Right atrium auricular region (tissue), 2 donors: ENCODE data around the gene ADAMTS19. TPM values are rescaled to one million over a fixed set of nuclear protein-coding genes. Genes with fewer than 3 reads are reported as not detected.

Experiments
- DNase-seq: peaks from one replicate; pipeline ENCODE4 v3.0.0-alpha.2; 2019; ENCODE audit warnings: low spot score
- H3K27ac ChIP-seq, 2 donors: fragments of 200-600 bp; sonication (generic); 1 replicate in 1 of 2; 2 replicates in 1 of 2; pipeline ENCODE4 v1.5.1; 2016 to 2019
- H3K27me3 ChIP-seq, 2 donors: fragments of 200-600 bp; sonication (generic); one replicate each; pipeline versions ENCODE4 v1.5.1 to v1.6.0; 2017 to 2019
- H3K36me3 ChIP-seq: fragments of 200-600 bp; sonication (generic); one replicate; pipeline ENCODE4 v1.5.1; 2016
- H3K4me1 ChIP-seq, 2 donors: fragments of 200-600 bp; sonication (generic); one replicate each; pipeline versions ENCODE4 v1.5.1 to v1.6.0; 2017 to 2019
- H3K4me3 ChIP-seq, 2 donors: fragments of 200-600 bp; sonication (generic); 1 replicate in 1 of 2; 2 replicates in 1 of 2; pipeline ENCODE4 v1.5.1; 2017 to 2019; ENCODE audit warnings: mild to moderate bottlenecking in 1 of 2, moderate library complexity in 1 of 2
- H3K9me3 ChIP-seq, 2 donors: fragments of 200-600 bp; sonication (generic); one replicate each; pipeline ENCODE4 v1.5.1; 2019
- total RNA-seq, 2 donors: library from RNA; depleted of rRNA; stranded (reverse); fragments of >200 nt; gene quantifications; one replicate each; pipeline ENCODE4 v1.1.0, GENCODE V29; 2016
- TF ChIP-seq, protein P1 (sequence below), 2 donors: fragments of 200-600 bp; sonication (generic); IDR thresholded peaks; one replicate each; pipeline ENCODE4 v1.5.1; 2019; ENCODE audit warnings: antibody characterized with exemption in 2 of 2

Gene ADAMTS19
- total RNA-seq, 2 donors from 2014 or later, result 0.44 to 0.59 TPM

GRCh38 chr5:129687941-129688340 lies 227.8 kb downstream of the ADAMTS19 start:
- Histone ChIP-seq H3K4me3 (no peak overlapping the region), H3K27me3 (no peaks in the 10 kb centered on the region), H3K36me3 (no peaks in the 10 kb centered on the region), H3K9me3 (no peaks in the 10 kb centered on the region), H3K4me1 (no peaks in the 10 kb centered on the region), H3K27ac (no peak overlapping the region)
- DNase-seq, result no peak
- TF ChIP-seq, protein P1, sequence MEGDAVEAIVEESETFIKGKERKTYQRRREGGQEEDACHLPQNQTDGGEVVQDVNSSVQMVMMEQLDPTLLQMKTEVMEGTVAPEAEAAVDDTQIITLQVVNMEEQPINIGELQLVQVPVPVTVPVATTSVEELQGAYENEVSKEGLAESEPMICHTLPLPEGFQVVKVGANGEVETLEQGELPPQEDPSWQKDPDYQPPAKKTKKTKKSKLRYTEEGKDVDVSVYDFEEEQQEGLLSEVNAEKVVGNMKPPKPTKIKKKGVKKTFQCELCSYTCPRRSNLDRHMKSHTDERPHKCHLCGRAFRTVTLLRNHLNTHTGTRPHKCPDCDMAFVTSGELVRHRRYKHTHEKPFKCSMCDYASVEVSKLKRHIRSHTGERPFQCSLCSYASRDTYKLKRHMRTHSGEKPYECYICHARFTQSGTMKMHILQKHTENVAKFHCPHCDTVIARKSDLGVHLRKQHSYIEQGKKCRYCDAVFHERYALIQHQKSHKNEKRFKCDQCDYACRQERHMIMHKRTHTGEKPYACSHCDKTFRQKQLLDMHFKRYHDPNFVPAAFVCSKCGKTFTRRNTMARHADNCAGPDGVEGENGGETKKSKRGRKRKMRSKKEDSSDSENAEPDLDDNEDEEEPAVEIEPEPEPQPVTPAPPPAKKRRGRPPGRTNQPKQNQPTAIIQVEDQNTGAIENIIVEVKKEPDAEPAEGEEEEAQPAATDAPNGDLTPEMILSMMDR (IDR thresholded peaks at IDR 0.05), result no peak

- Histone ChIP-seq H3K27me3 (no peaks in the 10 kb centered on the region), H3K9me3 (no peaks in the 10 kb centered on the region), H3K4me3 (no peak overlapping the region), H3K4me1 (no peaks in the 10 kb centered on the region), H3K36me3 (no peaks in the 10 kb centered on the region), H3K27ac (no peak overlapping the region)
- TF ChIP-seq, protein P1 (IDR thresholded peaks at IDR 0.05), result no peak
- no peak for DNase-seq
These were observed 228.9 kb downstream of the ADAMTS19 start for GRCh38 chr5:129689045-129689444.

GRCh38 chr5:129691220-129691619 lies 231.1 kb downstream of the ADAMTS19 start:
- no peaks in the 10 kb centered on the region for H3K27me3 ChIP-seq

DNA sequence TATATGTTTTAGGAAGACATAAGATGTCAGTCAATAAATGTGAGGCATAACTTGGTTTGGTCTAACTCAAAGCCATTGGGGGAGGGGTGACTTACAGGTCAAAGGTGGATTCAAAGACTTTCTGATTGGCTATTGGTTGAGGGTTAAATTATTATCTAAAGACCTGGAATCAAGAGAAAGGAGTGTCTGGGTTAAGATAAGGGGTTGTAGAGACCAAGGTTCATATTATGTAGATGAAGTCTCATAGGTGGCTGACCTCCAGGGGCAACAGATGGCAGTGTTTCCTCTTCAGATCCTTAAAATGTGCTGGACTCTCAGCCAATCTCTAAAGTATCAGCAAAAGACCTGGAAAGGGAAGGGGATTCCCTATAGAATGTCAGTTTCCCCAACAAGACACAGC lies 236.5 kb downstream of the ADAMTS19 start:
- H3K36me3 ChIP-seq, result no peaks in the 10 kb centered on the region
- H3K27me3 ChIP-seq, result no peaks in the 10 kb centered on the region
- H3K9me3 ChIP-seq, result no peaks in the 10 kb centered on the region
- H3K4me3 ChIP-seq, result no peak overlapping the region
- no peak for DNase-seq
- TF ChIP-seq, protein P1 (IDR thresholded peaks at IDR 0.05), result no peak
- no peaks in the 10 kb centered on the region for H3K4me1 ChIP-seq
- H3K27ac ChIP-seq, result no peak overlapping the region

More at GRCh38 chr5:129691220-129691619, 231.1 kb downstream of the ADAMTS19 start:
- Histone ChIP-seq H3K9me3 (no peaks in the 10 kb centered on the region), H3K4me3 (no peak overlapping the region), H3K36me3 (no peaks in the 10 kb centered on the region), H3K4me1 (no peaks in the 10 kb centered on the region), H3K27ac (no peak overlapping the region)
- TF ChIP-seq, protein P1 (IDR thresholded peaks at IDR 0.05), result no peak
- no peak for DNase-seq

DNA sequence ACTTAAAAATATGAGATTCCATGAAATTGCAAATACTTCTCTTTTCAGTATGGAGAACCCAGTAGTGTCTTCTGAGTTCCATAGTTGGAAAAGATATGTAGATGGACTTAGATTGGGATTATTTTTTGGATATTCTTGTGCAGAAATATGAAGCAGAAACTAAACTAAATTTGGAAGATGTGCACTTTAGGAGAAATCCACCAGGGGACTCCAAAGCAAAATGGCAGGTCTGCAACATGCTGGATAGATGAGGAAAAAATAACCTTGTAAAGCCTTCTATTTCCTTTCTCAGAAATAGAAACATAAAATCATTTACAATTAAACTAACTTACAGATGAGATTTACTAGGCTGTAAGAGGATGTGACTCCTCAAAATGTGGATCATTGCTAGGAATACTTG lies 238.6 kb downstream of the ADAMTS19 start:
- no peak overlapping the region for H3K4me3 ChIP-seq
- no peaks in the 10 kb centered on the region for H3K4me1 ChIP-seq
- TF ChIP-seq, protein P1 (IDR thresholded peaks at IDR 0.05), result no peak
- no peak for DNase-seq
- H3K9me3 ChIP-seq, result no peaks in the 10 kb centered on the region
- no peak overlapping the region for H3K27ac ChIP-seq
- H3K27me3 ChIP-seq, result no peaks in the 10 kb centered on the region
- no peaks in the 10 kb centered on the region for H3K36me3 ChIP-seq

- no peak overlapping the region for H3K27ac ChIP-seq
- no peak overlapping the region for H3K4me3 ChIP-seq
- no peaks in the 10 kb centered on the region for H3K36me3 ChIP-seq
- no peak for DNase-seq
- H3K4me1 ChIP-seq, result no peaks in the 10 kb centered on the region
- no peaks in the 10 kb centered on the region for H3K27me3 ChIP-seq
- H3K9me3 ChIP-seq, result no peaks in the 10 kb centered on the region
- TF ChIP-seq, protein P1 (IDR thresholded peaks at IDR 0.05), result no peak
These were observed 256.1 kb downstream of the ADAMTS19 start for GRCh38 chr5:129716235-129716634.
